HG03460 (cell line): ENCODE measurements around the gene JAGN1.
"Not testable (repeated sequence)": the region's sequence is repeated elsewhere in the genome, so short reads cannot be mapped to it uniquely, and the experiment has no call there.

Source experiments
- ATAC-seq: cut with Tn5 transposase; IDR thresholded peaks from one replicate; pipeline ENCODE4 v1.9.1; 2021; ENCODE audit not compliant: unreplicated experiment

Gene JAGN1

GRCh38 chr3:9890249-9891071 lies at the start of gene JAGN1:
TSS of gene JAGN1 (plus strand) at chr3:9890610. CDS start at chr3:9890723, 113 bp downstream.
- ATAC-seq: peak; percentile 74

GRCh38 chr3:9841015-9841414 lies 49.4 kb upstream of the JAGN1 start:
- ATAC-seq: no peak

GRCh38 chr3:9843715-9844438 lies 46.5 kb upstream of the JAGN1 start, which contains the start of gene RPUSD3:
TSS of gene RPUSD3 (minus strand) at chr3:9844008. CDS start at chr3:9843990, 18 bp downstream.
- peak; percentile 99 for ATAC-seq

DNA sequence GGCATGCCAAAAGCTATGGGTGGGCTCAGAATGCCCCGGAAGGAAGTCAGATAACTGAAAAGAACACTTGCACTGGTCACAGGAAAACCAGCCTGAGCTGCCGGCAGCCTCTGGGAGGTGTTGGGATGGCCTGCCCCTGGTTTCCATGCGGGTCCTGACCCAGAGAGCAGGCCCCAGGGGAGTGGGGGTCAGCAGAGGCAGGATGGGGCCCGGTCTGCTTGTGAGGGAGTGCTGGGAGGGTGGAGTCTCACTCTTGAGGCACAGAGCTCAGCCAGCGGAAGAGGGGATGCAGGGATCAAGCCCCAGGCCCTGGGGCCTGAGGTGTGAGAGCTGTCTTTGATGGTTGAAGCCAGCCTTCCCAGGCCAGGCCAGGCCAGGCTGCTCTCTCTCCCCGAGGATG lies 44.2 kb upstream of the JAGN1 start:
- no peak for ATAC-seq

GRCh38 chr3:9846931-9847488 lies 43.4 kb upstream of the JAGN1 start:
- ATAC-seq: no peak

DNA sequence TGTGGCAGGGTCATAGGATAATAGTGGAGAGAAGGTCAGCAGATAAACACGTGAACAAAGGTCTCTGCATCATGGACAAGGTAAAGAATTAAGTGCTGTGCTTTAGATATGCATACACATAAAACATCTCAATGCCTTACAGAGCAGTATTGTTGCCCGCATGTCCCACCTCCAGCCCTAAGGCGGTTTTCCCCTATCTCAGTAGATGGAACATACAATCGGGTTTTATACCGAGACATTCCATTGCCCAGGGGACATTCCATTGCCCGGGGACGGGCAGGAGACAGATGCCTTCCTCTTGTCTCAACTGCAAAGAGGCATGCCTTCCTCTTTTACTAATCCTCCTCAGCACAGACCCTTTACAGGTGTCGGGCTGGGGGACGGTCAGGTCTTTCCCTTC lies 42.5 kb upstream of the JAGN1 start:
- not testable (repeated sequence) for ATAC-seq

DNA sequence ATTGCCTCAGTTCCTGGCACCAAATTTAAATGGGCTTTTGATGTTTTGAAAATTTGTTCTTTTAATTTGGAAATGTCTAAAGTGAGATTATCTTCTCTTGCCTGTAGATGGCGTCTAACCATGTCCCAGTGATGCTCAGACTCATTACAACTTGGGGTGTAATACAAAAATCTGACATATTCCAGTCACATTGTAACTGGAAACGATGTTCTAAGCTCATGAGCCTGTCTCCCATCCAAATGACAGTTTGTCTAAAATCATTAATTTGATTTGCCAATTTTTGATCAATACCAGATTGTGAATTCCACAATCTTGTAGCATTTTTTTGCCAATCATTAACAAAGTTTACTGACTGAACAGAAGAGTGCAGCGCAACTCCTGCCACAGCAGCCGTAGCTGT lies 41.5 kb upstream of the JAGN1 start:
- ATAC-seq: not testable (repeated sequence)

DNA sequence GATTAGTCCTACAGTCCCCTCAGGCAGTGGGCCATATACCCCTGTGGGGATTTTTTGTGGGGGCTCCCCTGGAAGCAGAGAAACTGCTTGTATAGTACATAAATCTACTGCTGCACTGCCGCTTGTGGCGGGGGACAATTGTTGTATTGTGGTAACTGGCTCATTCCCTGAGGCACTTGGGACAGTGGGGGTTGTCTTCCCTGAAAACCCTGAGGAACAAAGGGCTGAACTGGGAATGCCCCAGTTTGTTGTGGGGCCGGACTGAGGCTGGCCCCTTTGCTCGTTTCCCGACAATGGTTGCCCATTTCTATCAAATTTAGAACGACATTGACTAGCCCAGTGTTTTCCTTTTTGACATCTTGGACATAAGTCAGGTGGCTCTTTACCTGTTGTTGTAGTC lies 39.0 kb upstream of the JAGN1 start:
- not testable (repeated sequence) for ATAC-seq

DNA sequence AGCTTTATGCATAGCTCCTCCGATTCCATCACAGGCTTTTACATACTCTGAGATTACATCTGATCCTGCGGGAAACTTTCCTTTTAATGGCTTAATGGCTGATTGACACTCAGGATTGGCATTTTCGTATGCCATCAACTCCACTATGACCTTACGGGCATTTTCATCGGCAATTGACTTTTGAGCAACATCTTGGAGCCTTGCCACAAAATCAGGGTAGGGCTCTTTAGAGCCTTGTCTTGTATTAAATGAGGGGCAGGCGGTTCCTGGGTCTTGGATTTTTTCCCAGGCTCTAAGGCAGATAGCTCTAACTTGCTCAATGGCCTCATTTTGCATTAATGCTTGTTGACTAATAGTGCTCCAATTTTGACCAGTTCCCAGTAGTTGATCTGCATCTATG lies 38.5 kb upstream of the JAGN1 start:
- not testable (repeated sequence) for ATAC-seq

- no peak for ATAC-seq
Observed at GRCh38 chr3:9852528-9852927, 37.9 kb upstream of the JAGN1 start.

GRCh38 chr3:9854291-9854940 lies 36.0 kb upstream of the JAGN1 start:
- not testable (repeated sequence) for ATAC-seq

DNA sequence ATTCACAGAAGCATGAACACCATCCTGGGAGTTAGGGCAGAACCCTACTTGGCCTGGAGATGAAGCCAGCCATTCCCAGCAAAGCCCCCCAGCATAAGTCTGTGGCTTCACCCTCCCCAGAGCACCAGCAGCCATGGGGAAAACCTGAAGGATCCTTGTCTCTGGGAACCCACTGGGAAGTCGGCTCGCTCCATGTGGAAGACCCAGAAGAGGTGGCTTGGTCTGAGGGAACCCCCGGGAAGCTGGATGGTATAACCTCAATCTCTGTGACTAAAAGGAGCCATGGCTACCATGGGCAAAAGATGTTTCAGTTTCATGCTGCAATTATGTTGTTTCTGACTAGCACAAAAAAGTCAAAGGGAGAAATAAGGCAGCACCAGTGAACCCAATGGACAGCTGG lies 34.8 kb upstream of the JAGN1 start:
- no peak for ATAC-seq

DNA sequence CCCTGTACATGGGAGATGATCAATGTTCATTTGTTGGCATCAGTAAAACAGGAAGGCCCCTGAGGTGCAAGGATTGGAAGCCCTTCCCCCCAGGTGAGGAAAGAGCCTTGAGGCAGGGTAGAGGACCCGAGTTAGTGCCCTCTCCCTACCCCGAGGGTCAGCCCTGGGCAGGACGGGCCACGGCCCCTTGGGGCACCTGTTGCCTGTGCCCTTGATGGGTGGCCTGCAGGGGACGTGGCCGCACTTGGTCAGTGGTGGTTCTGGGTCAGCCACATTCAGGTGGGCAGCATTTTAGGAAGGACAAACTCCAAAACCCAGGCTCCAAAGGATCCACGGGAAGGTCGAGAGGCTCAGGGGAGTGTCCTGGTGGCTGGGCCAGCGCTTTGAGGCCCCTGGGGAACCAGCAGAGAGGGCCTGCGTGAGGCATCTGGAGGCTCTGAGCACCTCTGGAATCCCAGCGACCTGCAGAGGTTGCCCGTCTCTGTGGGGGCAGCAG lies 30.8 kb upstream of the JAGN1 start:
- ATAC-seq: no peak

GRCh38 chr3:9861201-9861600 lies 29.2 kb upstream of the JAGN1 start:
- no peak for ATAC-seq

DNA sequence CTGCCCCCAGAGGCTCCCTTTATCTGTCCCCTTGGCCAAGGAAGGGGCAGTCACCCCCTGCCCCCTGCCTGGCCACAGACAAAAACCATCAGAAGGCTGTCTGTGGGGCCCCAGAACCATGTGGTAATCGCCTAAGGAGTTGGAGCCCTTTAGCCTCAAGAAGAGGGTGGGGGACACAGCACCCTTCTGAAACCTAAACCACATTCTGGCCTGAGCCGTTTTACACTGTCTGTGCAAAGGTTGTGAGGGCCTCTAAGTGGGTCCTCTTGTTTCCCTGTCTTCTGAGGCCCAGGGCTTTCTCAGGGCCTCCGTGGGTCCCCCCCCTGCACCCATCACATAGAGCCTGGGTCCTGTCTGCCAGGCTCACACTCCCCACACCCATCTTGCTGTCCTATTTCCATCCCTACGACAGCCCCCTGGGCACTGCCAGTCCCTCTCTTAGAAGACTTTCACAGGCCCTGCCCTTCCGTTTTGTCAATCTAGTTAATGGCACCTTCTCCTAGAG lies 28.7 kb upstream of the JAGN1 start:
- no peak for ATAC-seq

DNA sequence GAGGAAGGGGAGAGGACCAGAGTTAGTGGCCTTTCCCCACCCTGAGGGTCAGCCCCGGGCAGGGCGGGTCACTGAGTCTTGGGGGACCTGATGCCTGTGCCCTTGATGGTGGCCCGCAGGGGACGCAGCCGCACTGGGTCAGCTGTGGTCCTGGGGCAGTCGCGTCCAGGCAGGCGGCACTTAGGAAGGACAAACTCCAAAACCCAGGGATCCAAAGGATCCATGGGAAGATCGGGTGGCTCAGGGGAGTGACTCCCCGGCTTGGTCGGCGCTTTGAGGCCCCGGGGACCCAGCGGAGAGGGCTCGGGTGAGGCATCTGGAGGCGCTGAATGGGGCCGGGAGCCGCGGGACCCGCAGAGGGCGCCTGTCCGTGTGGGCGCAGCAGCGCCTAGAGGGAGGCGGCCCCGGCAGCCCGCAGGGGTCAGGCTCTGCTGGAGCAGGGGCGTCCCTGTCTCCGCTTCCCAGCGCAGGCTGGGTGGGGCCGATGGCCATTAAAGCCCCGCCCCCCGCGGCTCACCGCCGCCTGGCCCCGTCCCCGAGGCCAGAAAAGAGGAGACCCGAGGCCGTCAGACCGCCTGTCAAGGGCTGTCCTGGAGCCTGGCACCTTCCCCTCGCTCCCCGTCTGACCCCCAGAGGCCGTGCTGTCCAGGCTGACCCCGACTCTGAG lies 27.9 kb upstream of the JAGN1 start:
- ATAC-seq: no peak

DNA sequence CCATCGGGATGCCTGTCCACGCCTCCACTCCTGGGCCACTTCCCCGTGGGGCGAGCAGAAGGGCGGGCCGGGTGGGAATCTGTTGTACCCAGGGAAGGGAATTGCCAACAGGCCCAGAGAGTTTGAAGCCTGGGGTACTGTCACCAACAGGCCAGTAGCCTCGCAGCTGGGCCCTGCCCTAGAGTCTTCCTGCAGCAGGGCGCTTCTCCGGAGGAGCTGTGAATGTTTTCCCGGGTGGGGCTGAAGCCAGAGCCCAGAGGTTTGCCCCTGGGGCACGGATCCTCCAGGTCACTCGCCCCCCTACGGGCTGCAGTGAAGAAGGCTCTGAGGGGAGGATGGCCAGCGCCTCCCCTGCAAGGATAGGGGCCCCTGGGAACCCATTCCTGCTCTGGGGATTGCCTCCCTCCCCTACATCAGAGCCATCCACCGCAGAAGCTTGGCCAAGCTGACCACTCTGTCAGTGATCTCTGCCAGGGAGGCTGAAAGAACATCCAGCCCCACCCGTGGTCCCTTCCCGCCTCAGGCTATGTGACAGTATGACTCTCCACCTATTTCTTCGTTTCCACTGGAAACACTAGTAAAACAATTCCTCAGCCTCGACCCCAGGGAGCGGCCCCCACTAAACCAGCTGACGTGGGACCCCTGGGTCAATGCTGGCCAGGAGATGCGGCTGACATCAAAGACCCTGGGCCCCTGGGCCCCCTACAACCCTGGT lies 27.2 kb upstream of the JAGN1 start:
- ATAC-seq: no peak

GRCh38 chr3:9864200-9864927 lies 26.0 kb upstream of the JAGN1 start:
- no peak for ATAC-seq

- not testable (repeated sequence) for ATAC-seq
Observed at GRCh38 chr3:9865125-9865637, 25.2 kb upstream of the JAGN1 start.
